Measurements from ENCODE around the gene PLD6.

PLD6 gene

DNA sequence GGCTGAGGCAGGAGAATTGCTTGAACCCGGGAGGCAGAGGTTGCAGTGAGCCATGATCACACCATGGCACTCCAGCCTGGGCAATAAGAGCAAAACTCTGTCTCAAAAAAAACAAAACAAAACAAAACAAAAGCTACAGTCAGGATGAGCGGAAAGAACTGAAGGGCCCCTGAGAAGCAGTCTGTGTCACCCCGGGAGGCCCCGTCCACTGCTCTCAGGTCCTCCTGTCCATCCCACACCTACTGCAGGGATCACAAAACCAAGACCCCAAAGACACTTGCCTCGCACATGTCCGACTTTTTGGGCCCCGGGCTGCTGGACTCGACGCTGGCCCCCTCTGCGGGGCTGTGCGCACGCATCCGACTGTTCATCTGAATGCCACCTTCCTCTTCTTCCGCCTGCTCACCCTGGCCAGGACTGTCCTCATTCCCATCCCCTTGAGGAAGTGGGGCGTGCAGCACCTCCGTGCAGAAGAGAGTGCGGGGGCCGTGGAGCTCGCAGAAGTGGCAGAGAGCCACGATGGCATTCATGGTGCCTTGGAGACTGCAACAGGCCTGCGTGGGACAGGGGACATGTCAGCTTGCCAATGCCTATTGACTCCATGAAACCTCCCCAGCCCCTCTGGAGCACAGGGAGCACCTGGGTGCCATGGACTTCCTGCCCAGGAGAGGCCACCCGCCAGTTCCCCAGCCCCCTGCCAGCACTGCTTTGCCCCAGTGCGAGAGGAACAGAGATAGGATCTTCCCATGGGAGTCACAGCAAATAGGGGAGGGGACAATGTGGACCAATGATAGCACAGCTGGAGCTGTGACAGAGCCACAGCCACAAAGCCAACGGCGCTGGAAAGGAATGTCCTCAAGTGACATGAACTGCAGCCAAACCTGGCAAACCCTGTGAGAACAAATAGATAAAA, 21.7 kb upstream of the PLD6 start:
- no peak for ATAC-seq
- no peak for TF ChIP-seq CSDC2 (CRISPR knock-in tag; IDR thresholded peaks at IDR 0.05)
- no peak for TF ChIP-seq ZC3H10 (CRISPR knock-in tag; IDR thresholded peaks at IDR 0.05)
- no peak for TF ChIP-seq OSR1 (CRISPR knock-in tag; IDR thresholded peaks at IDR 0.05)

DNA sequence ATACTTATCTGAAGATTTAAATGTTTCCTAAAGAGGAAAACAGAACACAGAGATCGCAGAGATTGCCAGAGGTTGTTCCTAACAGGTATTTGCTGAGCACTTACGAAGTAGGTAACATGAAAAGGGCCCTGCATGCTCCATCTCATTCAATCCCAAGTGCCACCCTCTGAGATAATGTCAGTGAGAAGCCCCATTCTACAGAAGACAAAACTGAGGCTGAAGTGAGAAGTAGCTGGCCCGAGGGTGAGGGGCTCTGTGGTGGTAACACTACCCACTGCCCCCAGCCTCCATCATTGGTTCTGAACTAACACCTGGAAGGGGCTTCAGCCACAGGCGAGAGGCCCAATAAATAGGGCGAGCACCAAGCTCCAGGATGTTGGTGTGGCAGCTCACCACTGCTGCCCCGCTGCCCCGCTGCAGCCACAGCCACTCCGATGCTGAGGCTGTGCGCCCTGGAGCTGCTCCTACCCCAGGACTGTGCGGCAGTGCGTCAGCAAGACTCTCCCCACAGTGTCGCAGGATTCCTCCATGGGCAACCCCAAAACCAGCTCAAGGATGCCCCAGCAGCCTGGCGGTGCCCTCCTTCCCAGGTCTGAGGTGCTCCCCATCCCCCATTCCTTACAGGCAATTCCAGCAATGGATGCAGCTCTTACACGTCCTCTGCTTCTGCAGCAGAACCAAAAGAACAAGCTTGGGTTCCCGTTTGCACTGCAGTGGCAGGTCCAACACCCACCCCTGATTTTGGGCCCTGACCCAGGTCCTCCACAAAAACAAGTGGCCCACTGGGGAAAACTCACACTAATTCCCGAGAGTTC, 20.5 kb upstream of the PLD6 start:
- no peak for ATAC-seq
- TF ChIP-seq SNAI2 (CRISPR knock-in tag; IDR thresholded peaks at IDR 0.05) (no peak), TCF4 (CRISPR knock-in tag; IDR thresholded peaks at IDR 0.05; ENCODE audit: borderline replicate concordance) (no peak), CREB5 (CRISPR knock-in tag; IDR thresholded peaks at IDR 0.05; ENCODE audit: low read depth) (no peak), ZFP3 (CRISPR knock-in tag; IDR thresholded peaks at IDR 0.05) (no peak), ISL1 (CRISPR knock-in tag; IDR thresholded peaks at IDR 0.05) (no peak), OSR1 (CRISPR knock-in tag; IDR thresholded peaks at IDR 0.05) (no peak), RARB (CRISPR knock-in tag; IDR thresholded peaks at IDR 0.05) (no peak), ZC3H10 (CRISPR knock-in tag; IDR thresholded peaks at IDR 0.05) (no peak), BACH2 (CRISPR knock-in tag; IDR thresholded peaks at IDR 0.05; ENCODE audit: borderline replicate concordance) (no peak), TOX (CRISPR knock-in tag; IDR thresholded peaks at IDR 0.05; ENCODE audit: borderline replicate concordance) (no peak), ARNTL (CRISPR knock-in tag; IDR thresholded peaks at IDR 0.05; ENCODE audit: borderline replicate concordance, low read depth) (no peak), PPARA (CRISPR knock-in tag; IDR thresholded peaks at IDR 0.05; ENCODE audit: borderline replicate concordance) (no peak), CSDC2 (CRISPR knock-in tag; IDR thresholded peaks at IDR 0.05) (no peak), GLIS3 (CRISPR knock-in tag; IDR thresholded peaks at IDR 0.05) (no peak), ZFP30 (CRISPR knock-in tag; IDR thresholded peaks at IDR 0.05) (no peak), ZNF8 (CRISPR knock-in tag; IDR thresholded peaks at IDR 0.05) (no peak)
- TF ChIP-seq, protein P1, sequence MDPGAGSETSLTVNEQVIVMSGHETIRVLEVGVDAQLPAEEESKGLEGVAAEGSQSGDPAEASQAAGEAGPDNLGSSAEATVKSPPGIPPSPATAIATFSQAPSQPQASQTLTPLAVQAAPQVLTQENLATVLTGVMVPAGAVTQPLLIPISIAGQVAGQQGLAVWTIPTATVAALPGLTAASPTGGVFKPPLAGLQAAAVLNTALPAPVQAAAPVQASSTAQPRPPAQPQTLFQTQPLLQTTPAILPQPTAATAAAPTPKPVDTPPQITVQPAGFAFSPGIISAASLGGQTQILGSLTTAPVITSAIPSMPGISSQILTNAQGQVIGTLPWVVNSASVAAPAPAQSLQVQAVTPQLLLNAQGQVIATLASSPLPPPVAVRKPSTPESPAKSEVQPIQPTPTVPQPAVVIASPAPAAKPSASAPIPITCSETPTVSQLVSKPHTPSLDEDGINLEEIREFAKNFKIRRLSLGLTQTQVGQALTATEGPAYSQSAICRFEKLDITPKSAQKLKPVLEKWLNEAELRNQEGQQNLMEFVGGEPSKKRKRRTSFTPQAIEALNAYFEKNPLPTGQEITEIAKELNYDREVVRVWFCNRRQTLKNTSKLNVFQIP (CRISPR knock-in tag; IDR thresholded peaks at IDR 0.05; ENCODE audit: borderline replicate concordance, low read depth): no peak
- TF ChIP-seq, protein P2, sequence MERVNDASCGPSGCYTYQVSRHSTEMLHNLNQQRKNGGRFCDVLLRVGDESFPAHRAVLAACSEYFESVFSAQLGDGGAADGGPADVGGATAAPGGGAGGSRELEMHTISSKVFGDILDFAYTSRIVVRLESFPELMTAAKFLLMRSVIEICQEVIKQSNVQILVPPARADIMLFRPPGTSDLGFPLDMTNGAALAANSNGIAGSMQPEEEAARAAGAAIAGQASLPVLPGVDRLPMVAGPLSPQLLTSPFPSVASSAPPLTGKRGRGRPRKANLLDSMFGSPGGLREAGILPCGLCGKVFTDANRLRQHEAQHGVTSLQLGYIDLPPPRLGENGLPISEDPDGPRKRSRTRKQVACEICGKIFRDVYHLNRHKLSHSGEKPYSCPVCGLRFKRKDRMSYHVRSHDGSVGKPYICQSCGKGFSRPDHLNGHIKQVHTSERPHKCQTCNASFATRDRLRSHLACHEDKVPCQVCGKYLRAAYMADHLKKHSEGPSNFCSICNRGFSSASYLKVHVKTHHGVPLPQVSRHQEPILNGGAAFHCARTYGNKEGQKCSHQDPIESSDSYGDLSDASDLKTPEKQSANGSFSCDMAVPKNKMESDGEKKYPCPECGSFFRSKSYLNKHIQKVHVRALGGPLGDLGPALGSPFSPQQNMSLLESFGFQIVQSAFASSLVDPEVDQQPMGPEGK (CRISPR knock-in tag; IDR thresholded peaks at IDR 0.05; ENCODE audit: borderline replicate concordance): no peak

- no peak for ATAC-seq
- TF ChIP-seq CSDC2 (CRISPR knock-in tag; IDR thresholded peaks at IDR 0.05) (no peak), ZFP30 (CRISPR knock-in tag; IDR thresholded peaks at IDR 0.05) (no peak)
Measured at GRCh38 chr17:17225901-17226300, 19.8 kb upstream of the PLD6 start.

GRCh38 chr17:17224137-17224536, 18.0 kb upstream of the PLD6 start:
- no peak for ATAC-seq
- TF ChIP-seq OSR1 (CRISPR knock-in tag; IDR thresholded peaks at IDR 0.05) (no peak), ZFP30 (CRISPR knock-in tag; IDR thresholded peaks at IDR 0.05) (no peak), ESRRG (CRISPR knock-in tag; IDR thresholded peaks at IDR 0.05) (no peak), ZC3H10 (CRISPR knock-in tag; IDR thresholded peaks at IDR 0.05) (no peak), PPARA (CRISPR knock-in tag; IDR thresholded peaks at IDR 0.05; ENCODE audit: borderline replicate concordance) (no peak), SNAI2 (CRISPR knock-in tag; IDR thresholded peaks at IDR 0.05) (no peak), TOX (CRISPR knock-in tag; IDR thresholded peaks at IDR 0.05; ENCODE audit: borderline replicate concordance) (no peak), GLIS3 (CRISPR knock-in tag; IDR thresholded peaks at IDR 0.05) (no peak), CREB5 (CRISPR knock-in tag; IDR thresholded peaks at IDR 0.05; ENCODE audit: low read depth) (no peak), CSDC2 (CRISPR knock-in tag; IDR thresholded peaks at IDR 0.05) (no peak), ZNF70 (CRISPR knock-in tag; IDR thresholded peaks at IDR 0.05) (no peak), ZFP3 (CRISPR knock-in tag; IDR thresholded peaks at IDR 0.05) (no peak)
- TF ChIP-seq, protein P3, sequence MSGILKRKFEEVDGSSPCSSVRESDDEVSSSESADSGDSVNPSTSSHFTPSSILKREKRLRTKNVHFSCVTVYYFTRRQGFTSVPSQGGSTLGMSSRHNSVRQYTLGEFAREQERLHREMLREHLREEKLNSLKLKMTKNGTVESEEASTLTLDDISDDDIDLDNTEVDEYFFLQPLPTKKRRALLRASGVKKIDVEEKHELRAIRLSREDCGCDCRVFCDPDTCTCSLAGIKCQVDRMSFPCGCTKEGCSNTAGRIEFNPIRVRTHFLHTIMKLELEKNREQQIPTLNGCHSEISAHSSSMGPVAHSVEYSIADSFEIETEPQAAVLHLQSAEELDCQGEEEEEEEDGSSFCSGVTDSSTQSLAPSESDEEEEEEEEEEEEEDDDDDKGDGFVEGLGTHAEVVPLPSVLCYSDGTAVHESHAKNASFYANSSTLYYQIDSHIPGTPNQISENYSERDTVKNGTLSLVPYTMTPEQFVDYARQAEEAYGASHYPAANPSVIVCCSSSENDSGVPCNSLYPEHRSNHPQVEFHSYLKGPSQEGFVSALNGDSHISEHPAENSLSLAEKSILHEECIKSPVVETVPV (CRISPR knock-in tag; IDR thresholded peaks at IDR 0.05): no peak
- TF ChIP-seq, protein P4, sequence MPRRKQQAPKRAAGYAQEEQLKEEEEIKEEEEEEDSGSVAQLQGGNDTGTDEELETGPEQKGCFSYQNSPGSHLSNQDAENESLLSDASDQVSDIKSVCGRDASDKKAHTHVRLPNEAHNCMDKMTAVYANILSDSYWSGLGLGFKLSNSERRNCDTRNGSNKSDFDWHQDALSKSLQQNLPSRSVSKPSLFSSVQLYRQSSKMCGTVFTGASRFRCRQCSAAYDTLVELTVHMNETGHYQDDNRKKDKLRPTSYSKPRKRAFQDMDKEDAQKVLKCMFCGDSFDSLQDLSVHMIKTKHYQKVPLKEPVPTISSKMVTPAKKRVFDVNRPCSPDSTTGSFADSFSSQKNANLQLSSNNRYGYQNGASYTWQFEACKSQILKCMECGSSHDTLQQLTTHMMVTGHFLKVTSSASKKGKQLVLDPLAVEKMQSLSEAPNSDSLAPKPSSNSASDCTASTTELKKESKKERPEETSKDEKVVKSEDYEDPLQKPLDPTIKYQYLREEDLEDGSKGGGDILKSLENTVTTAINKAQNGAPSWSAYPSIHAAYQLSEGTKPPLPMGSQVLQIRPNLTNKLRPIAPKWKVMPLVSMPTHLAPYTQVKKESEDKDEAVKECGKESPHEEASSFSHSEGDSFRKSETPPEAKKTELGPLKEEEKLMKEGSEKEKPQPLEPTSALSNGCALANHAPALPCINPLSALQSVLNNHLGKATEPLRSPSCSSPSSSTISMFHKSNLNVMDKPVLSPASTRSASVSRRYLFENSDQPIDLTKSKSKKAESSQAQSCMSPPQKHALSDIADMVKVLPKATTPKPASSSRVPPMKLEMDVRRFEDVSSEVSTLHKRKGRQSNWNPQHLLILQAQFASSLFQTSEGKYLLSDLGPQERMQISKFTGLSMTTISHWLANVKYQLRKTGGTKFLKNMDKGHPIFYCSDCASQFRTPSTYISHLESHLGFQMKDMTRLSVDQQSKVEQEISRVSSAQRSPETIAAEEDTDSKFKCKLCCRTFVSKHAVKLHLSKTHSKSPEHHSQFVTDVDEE (CRISPR knock-in tag; IDR thresholded peaks at IDR 0.05): no peak

Data from SK-N-SH treated with all-trans-retinoic acid at 6 μM for 48 hours (cell line).